Fibroblast of pulmonary artery (primary cell): ENCODE data around the gene YLPM1.

Experiments used
- DNase-seq: peaks from one replicate; pipeline ENCODE4 v3.0.0-alpha.2; 2010; ENCODE audit warnings: low read depth
- H3K4me3 ChIP-seq: replicated peaks from 2 replicates; pipeline ENCODE4 v1.5.1; 2011; ENCODE audit warnings: low read depth, mild to moderate bottlenecking, control low read depth, low read length, moderate library complexity
- TF ChIP-seq, protein P1 (sequence below): IDR thresholded peaks from 2 replicates; pipeline ENCODE4 v1.5.1; 2011; ENCODE audit warnings: mild to moderate bottlenecking, control low read depth, low read length, inconsistent platforms; ENCODE audit errors: missing control alignments

The YLPM1 gene

DNA sequence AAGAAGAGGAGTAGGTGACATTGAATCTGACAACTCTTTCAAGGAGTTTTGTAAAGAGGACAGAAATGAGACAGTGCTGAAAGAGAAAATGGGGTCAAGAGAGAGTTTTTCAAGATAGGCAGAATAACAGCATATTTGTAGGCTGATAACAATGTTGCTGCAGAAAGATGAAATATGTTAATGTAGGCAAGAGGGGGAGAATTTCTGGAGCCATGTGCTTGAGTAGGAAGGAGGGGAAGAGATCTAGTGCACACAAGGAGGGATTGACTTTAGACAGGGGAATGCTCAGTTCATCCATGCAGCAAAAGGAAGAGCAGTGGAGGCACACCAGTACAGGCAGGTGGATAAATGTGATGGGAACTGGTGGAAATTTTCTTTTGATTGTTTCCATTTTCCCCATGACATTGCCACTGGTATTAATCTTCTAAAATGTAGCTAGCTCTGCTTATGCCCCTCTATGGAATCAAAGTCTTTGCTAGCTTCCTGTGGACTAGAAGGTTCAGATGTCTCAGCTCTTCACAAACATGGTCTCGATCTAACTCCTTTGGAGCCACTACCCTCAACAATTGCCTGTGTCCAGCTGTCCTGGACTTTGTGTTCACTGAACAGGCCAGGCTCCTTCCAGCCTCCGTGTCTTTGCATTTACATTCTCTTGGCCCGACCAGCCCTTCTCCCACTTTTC is 103.7 kb downstream of the YLPM1 start:
- H3K4me3 ChIP-seq = no peak overlapping the region
- TF ChIP-seq, protein P1, sequence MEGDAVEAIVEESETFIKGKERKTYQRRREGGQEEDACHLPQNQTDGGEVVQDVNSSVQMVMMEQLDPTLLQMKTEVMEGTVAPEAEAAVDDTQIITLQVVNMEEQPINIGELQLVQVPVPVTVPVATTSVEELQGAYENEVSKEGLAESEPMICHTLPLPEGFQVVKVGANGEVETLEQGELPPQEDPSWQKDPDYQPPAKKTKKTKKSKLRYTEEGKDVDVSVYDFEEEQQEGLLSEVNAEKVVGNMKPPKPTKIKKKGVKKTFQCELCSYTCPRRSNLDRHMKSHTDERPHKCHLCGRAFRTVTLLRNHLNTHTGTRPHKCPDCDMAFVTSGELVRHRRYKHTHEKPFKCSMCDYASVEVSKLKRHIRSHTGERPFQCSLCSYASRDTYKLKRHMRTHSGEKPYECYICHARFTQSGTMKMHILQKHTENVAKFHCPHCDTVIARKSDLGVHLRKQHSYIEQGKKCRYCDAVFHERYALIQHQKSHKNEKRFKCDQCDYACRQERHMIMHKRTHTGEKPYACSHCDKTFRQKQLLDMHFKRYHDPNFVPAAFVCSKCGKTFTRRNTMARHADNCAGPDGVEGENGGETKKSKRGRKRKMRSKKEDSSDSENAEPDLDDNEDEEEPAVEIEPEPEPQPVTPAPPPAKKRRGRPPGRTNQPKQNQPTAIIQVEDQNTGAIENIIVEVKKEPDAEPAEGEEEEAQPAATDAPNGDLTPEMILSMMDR = no peak
- no peak for DNase-seq

DNA sequence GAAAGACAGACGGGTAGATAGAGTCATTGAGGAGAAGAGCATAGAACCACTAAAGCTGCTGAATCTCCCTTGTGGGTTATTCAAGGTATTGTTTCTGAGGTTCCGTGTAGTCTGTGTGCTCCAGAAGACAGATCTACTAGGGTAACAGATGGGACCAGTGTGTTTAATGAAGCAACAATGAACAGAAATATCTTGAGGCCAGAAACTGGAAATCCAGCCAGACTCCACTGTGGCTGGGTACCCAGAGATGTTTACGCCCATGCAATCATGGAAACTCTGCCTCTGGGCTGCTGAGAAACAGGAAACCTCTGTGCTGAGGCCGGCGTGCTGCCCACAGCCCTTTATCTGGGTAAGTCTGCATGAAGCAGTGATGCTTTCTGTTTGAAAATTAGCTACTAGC is 104.6 kb downstream of the YLPM1 start:
- TF ChIP-seq, protein P1 = no peak
- no peak overlapping the region for H3K4me3 ChIP-seq
- peak; percentile 50 for DNase-seq

DNA sequence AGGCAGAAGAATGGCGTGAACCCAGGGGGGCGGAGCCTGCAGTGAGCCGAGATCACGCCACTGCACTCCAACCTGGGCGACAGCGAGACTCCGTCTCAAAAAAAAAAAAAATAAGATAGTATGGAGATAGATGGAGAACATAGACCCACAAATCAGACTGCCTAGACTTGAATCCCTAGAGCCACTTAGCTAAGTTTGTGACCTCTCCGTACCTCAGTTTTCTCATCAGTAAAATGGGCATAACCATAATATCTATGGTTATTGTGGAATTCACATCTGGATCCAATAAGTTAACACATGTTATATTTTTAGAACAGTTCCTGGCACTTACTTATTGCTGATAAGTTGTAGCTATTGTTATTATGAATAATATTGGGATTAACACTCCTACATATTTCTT is 105.6 kb downstream of the YLPM1 start:
- no peak overlapping the region for H3K4me3 ChIP-seq
- TF ChIP-seq, protein P1 = no peak
- DNase-seq = no peak

DNA sequence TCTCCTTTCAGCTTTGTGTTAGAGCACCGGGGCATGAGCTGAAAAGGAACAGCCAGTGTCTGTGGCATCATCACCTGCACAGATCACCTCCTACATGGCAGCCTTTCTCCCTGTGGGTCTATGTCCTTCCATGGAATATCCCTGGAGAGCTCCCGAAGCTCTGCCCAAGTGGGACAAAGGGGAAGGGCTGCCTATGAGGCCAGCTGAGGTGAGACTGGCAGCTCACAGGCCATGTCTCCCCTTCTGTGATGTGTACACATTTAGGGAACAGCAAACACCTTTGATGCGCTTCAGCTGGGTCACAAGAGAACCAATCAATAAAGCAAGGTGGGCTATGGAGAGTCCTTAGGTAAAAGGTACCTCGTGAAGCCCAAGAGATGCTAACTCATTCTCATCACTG is 108.7 kb downstream of the YLPM1 start:
- no peak overlapping the region for H3K4me3 ChIP-seq
- DNase-seq = no peak
- TF ChIP-seq, protein P1 = no peak

DNA sequence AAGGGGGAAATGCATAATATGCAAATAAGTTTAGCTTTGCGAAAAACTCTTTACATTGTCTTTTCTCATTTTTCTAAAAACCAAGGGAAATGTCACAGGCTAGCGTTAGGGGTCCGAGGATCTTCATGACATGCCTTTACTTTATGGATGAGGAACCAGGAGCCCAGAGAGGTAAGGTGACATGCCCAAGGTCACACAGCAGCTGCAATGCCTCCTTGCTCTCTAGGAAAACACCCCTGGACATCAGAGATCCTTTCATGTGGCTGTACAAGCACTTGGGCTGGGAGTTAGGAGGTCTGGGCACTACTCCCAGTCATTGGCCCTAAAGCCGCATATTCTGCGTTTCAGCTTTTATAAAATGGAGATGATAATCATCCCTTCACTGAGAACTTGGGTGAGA is 112.1 kb downstream of the YLPM1 start:
- TF ChIP-seq, protein P1 = no peak
- H3K4me3 ChIP-seq = no peak overlapping the region
- DNase-seq = no peak

DNA sequence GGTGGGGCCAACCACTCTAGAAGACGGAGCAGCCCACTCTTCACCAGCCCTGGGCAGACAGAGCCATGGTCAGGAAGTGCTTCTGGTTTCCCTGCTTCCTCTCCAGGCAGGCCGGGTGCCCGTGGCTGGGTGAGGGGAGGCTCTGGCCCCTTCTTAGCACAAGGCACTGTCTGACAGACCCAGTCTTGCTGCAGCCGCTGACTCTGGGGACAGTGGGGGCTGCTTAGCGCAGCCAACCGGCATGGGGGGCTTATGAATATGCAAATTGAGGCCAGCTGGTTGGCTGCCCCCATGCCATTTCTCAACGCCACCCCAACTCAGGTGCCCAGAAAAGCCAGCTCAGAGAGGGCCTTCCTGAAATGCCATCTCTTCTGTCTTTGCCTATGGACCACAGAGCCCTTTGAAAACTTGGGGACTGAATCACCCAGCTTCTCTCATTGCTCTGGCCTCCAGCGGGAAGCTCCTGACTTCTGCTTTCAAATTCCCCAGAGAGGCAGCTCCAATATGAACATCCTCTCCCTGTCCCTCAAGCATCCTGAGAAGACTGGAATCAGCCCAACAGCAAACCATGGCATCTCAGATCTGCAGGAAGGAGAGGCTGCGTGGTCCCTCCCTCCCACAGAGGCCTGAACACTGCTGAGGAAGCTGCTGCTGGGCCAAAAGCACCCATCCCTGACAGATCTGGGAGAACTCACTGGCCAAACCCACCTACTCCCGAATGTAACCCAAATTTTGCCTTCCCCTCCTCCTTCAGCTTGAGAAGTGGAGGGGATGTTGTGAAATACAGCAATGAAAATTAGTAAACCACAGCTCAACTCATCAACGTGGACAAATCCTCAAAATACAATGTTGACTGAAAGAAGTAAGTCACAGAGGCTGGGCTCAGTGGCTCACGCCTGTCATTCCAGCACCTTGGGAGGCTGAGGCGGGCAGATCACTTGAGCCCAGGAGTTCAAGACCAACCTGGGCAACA is 113.1 kb downstream of the YLPM1 start, which contains the start of gene PROX2:
Gene PROX2, minus strand, starts transcription at position 205 of the 973 bp plus-strand sequence. CDS start 12,311 bp downstream, outside the sequence.
- H3K4me3 ChIP-seq = no peak within 1 kb of the TSS
- TF ChIP-seq, protein P1 = no peak
- DNase-seq = no peak
